ENCODE results near the gene PLA2G2C. TPM values are rescaled to one million over a fixed set of nuclear protein-coding genes. Genes with fewer than 3 reads are reported as not detected.

The PLA2G2C gene
- total RNA-seq, 4 donors from 2014 or later, result not detected

DNA sequence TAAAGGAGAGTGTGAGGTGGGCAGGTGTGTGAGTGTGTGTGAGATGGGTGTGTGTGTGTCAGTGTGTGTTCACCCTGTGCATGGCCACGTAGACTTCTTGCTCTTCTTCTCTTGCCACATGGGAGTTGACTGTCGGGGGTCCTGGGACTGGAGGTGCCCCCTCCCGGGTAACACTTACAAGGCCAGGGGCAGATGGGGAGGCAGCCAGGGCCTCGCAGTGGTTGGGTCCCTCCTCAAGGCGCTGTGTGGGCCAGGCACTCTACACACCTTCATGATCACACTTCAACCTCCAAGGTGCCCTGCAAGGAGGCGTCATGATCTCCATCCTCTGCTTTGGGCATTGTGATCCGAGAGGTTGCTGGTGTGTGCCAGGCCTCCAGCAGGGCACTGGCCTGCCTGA lies 44.9 kb downstream of the PLA2G2C start:
- TF ChIP-seq, protein P1, sequence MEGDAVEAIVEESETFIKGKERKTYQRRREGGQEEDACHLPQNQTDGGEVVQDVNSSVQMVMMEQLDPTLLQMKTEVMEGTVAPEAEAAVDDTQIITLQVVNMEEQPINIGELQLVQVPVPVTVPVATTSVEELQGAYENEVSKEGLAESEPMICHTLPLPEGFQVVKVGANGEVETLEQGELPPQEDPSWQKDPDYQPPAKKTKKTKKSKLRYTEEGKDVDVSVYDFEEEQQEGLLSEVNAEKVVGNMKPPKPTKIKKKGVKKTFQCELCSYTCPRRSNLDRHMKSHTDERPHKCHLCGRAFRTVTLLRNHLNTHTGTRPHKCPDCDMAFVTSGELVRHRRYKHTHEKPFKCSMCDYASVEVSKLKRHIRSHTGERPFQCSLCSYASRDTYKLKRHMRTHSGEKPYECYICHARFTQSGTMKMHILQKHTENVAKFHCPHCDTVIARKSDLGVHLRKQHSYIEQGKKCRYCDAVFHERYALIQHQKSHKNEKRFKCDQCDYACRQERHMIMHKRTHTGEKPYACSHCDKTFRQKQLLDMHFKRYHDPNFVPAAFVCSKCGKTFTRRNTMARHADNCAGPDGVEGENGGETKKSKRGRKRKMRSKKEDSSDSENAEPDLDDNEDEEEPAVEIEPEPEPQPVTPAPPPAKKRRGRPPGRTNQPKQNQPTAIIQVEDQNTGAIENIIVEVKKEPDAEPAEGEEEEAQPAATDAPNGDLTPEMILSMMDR (IDR thresholded peaks at IDR 0.05), result no peak
- TF ChIP-seq POLR2A (IDR thresholded peaks at IDR 0.05), result no peak
- TF ChIP-seq EP300 (IDR thresholded peaks at IDR 0.05), result no peak
- no peak overlapping the region for H3K27ac ChIP-seq
- no peaks in the 10 kb centered on the region for H3K36me3 ChIP-seq
- WGBS, 2 donors, result 77 to 91% methylated on average over 7 of the region's 7 CpGs
- H3K4me1 ChIP-seq, result no peaks in the 10 kb centered on the region
- no peak overlapping the region for H3K4me3 ChIP-seq
- H3K9me3 ChIP-seq, result no peaks in the 10 kb centered on the region
- H3K27me3 ChIP-seq, result no peaks in the 10 kb centered on the region
- DNase-seq (ENCODE audit: low spot score in 2 of 2), result no peak

DNA sequence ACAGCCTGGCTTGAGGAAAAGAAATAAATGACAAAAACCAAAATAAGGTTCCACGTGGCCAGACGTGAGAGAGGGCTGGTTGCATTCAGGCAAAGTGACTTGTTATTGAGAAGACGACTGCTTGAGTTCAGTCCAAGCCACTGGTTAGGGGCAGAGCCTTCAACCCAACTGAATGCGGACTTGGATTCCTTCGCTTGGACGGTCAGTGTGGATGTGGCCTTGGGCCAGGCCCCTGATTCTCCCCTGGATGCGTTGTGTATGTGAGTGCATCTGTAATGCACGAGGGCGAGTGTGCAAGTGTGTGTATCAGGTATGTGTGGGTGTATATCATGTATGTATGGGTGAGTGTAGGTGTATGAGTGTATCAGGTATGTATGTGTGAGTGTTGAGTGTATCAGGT lies 45.3 kb downstream of the PLA2G2C start:
- Histone ChIP-seq H3K27ac (no peak overlapping the region), H3K4me1 (no peaks in the 10 kb centered on the region), H3K36me3 (no peaks in the 10 kb centered on the region), H3K27me3 (no peaks in the 10 kb centered on the region), H3K9me3 (no peaks in the 10 kb centered on the region), H3K4me3 (no peak overlapping the region)
- DNase-seq (ENCODE audit: low spot score in 2 of 2), result no peak
- TF ChIP-seq EP300 (IDR thresholded peaks at IDR 0.05), result no peak
- no peak for TF ChIP-seq POLR2A (IDR thresholded peaks at IDR 0.05)
- TF ChIP-seq, protein P1 (IDR thresholded peaks at IDR 0.05), result no peak
- 84 to 85% methylated on average over 9 of the region's 9 CpGs for WGBS, 2 donors

DNA sequence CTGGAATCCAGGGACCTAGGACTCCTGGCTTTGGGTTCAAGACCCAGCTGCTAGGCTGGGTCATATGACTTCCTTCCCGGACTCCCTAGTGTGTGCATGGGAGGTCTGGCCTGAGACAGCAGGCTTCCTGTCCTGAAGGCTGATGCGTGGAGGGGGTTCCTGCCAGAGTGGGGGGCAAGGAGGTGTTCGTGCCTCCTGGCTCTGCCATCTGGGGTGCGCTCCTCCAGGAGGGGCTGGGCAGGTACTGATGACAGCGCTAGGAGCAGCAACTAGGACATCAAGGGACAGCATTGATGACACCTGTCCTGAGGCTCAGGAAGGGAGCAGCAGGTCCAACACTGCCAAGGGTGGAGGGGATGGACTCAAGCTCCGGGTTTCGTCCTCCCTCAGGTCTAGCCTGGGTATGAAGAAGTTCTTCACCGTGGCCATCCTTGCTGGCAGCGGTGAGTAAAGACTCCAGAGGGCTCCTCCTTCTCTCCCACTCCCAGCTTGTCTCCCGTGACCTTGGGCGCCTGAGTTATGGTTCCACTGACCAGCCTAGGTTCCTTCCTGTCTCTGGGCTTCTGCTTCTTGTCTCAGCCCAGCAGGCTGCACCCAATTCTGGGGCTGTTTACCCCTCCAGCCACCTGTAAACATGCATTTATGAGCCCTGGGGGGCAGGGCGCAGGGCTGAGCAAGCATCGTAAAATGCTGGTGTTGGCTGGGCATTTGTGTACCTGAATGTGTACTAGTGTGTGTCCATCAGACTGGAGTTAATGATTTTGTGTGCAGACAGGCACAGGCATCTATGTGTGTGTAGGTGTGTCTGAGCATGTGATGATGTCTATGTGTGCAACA lies 46.3 kb downstream of the PLA2G2C start:
- H3K27ac ChIP-seq, result no peak overlapping the region
- H3K4me1 ChIP-seq, result no peaks in the 10 kb centered on the region
- no peaks in the 10 kb centered on the region for H3K27me3 ChIP-seq
- no peaks in the 10 kb centered on the region for H3K36me3 ChIP-seq
- H3K4me3 ChIP-seq, result no peak overlapping the region
- TF ChIP-seq EP300 (IDR thresholded peaks at IDR 0.05), result no peak
- TF ChIP-seq, protein P1 (IDR thresholded peaks at IDR 0.05), result no peak
- no peak for TF ChIP-seq POLR2A (IDR thresholded peaks at IDR 0.05)
- no peak for DNase-seq (ENCODE audit: low spot score in 2 of 2)
- H3K9me3 ChIP-seq, result no peaks in the 10 kb centered on the region
- WGBS, 2 donors, result 77 to 81% methylated on average over 11 to 13 of the region's 13 CpGs

DNA sequence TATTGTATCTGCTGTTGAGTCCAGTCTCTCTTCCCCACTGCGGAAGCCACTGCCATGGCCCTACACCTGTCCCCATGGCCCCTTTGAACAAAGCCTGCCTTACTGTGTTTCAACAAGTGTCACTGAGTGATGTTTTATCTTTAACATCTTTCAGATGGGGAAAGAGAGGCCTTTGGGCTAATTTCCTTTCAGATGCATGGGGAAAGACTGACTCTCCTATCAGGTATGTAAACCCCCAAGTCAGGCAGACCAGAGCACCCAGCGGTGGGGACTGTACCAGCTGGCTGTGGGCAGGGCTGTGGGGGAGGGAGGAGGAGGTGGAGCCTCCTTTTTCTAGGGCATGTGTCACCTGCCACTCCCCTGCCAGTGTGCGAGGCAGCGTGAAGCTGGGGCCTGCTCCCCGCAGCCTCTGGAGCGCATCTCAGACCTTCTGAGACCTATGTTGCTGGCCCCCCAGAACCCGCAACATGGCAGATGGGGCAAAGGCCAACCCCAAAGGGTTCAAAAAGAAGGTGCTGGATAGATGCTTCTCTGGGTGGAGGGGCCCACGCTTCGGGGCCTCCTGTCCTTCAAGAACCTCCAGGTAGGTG lies 47.3 kb downstream of the PLA2G2C start, which contains the start of gene PLA2G2F:
Gene PLA2G2F (plus strand): TSS at position 363 of the 590 bp plus-strand sequence. CDS start 105 bp downstream, at position 468.
- Histone ChIP-seq H3K36me3 (no peaks in the 10 kb centered on the region), H3K4me1 (no peaks in the 10 kb centered on the region), H3K4me3 (no peak within 1 kb of the TSS), H3K27me3 (no peaks in the 10 kb centered on the region), H3K9me3 (no peaks in the 10 kb centered on the region), H3K27ac (no peak within 1 kb of the TSS)
- TF ChIP-seq, protein P1 (IDR thresholded peaks at IDR 0.05), result no peak
- no peak for TF ChIP-seq POLR2A (IDR thresholded peaks at IDR 0.05)
- no peak for TF ChIP-seq EP300 (IDR thresholded peaks at IDR 0.05)
- WGBS, 2 donors, result 93 to 97% methylated on average over 9 of the region's 9 CpGs
- DNase-seq (ENCODE audit: low spot score in 2 of 2), result no peak

DNA sequence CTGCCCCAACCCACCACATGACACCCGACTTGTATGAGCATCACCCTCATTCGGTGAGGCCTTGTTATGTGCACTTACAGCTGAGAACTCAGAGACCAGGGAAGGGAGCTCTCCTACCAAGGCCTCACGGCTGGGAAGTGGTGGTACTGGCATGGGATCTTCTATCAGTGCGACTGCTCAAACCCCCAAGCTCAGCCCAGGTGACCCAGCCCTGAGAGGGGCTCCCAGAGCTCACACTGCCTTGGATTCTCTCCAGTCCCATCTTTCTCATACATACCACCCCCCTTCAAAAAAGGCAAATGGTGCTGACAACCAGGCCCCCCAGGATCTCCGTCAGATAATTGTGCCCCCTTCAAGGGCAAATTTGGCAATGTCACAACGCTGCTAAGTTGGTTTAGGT lies 48.0 kb downstream of the PLA2G2C start:
- TF ChIP-seq POLR2A (IDR thresholded peaks at IDR 0.05) (no peak), EP300 (IDR thresholded peaks at IDR 0.05) (no peak)
- TF ChIP-seq, protein P1 (IDR thresholded peaks at IDR 0.05), result no peak
- H3K4me1 ChIP-seq, result no peaks in the 10 kb centered on the region
- WGBS, 2 donors, result 90 to 92% methylated on average over 6 of the region's 6 CpGs
- H3K27ac ChIP-seq, result no peak overlapping the region
- H3K27me3 ChIP-seq, result no peaks in the 10 kb centered on the region
- DNase-seq (ENCODE audit: low spot score in 2 of 2), result no peak
- no peaks in the 10 kb centered on the region for H3K36me3 ChIP-seq
- H3K4me3 ChIP-seq, result no peak overlapping the region
- H3K9me3 ChIP-seq, result no peaks in the 10 kb centered on the region
